WI38 (cell line): ENCODE results near the gene ABCC9.

ENCODE experiments used
- H3K4me3 ChIP-seq: 2 replicates; pipeline ENCODE4 v1.5.1; 2011; ENCODE audit warnings: low read depth, mild to moderate bottlenecking, control low read depth, low read length
- TF ChIP-seq, protein P1 (sequence below): IDR thresholded peaks from 2 replicates; pipeline ENCODE4 v1.5.1; 2012; ENCODE audit warnings: low read depth, mild to moderate bottlenecking, control low read depth, low read length

ABCC9 gene

GRCh38 chr12:21879312-21879711 is 61.9 kb downstream of the ABCC9 start:
- H3K4me3 ChIP-seq, result no peak overlapping the region
- TF ChIP-seq, protein P1, sequence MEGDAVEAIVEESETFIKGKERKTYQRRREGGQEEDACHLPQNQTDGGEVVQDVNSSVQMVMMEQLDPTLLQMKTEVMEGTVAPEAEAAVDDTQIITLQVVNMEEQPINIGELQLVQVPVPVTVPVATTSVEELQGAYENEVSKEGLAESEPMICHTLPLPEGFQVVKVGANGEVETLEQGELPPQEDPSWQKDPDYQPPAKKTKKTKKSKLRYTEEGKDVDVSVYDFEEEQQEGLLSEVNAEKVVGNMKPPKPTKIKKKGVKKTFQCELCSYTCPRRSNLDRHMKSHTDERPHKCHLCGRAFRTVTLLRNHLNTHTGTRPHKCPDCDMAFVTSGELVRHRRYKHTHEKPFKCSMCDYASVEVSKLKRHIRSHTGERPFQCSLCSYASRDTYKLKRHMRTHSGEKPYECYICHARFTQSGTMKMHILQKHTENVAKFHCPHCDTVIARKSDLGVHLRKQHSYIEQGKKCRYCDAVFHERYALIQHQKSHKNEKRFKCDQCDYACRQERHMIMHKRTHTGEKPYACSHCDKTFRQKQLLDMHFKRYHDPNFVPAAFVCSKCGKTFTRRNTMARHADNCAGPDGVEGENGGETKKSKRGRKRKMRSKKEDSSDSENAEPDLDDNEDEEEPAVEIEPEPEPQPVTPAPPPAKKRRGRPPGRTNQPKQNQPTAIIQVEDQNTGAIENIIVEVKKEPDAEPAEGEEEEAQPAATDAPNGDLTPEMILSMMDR, result no peak

- TF ChIP-seq, protein P1, result no peak
- no peak overlapping the region for H3K4me3 ChIP-seq
Measured at GRCh38 chr12:21877293-21877982, 63.8 kb downstream of the ABCC9 start.

GRCh38 chr12:21865846-21866245 is 75.4 kb downstream of the ABCC9 start:
- no peak overlapping the region for H3K4me3 ChIP-seq
- TF ChIP-seq, protein P1, result no peak

DNA sequence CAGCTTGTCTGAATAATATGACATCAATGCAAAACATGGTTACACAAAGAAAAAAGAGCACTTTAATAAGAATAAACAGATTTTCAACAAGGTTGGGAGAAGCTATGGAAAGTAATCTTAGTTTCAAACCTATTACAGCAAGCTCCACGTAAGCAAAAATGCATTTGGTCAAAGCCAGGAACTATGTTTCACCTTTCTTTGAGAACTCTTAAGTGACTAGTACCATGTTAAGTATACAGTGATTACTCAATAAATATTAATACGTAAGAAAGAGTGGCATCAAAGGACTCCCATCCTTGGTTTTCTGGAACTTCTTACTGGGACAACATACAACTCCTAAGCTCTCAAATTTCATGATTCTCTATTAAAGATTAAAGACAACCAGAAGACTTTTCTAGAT is 80.7 kb downstream of the ABCC9 start:
- TF ChIP-seq, protein P1, result no peak
- no peak overlapping the region for H3K4me3 ChIP-seq

- H3K4me3 ChIP-seq, result no peak overlapping the region
- TF ChIP-seq, protein P1, result no peak
Measured at GRCh38 chr12:21860128-21860527, 81.1 kb downstream of the ABCC9 start.

- TF ChIP-seq, protein P1, result no peak
- H3K4me3 ChIP-seq, result no peak overlapping the region
Measured at GRCh38 chr12:21852251-21852650, 89.0 kb downstream of the ABCC9 start.

- TF ChIP-seq, protein P1, result no peak
- H3K4me3 ChIP-seq, result no peak overlapping the region
Measured at GRCh38 chr12:21851151-21851550, 90.1 kb downstream of the ABCC9 start.
